ENCODE data around the gene RPL10.

The RPL10 gene

GRCh38 chrX:154401045-154401799 is 3.0 kb downstream of the RPL10 start:
- FAIRE-seq = no peak

DNA sequence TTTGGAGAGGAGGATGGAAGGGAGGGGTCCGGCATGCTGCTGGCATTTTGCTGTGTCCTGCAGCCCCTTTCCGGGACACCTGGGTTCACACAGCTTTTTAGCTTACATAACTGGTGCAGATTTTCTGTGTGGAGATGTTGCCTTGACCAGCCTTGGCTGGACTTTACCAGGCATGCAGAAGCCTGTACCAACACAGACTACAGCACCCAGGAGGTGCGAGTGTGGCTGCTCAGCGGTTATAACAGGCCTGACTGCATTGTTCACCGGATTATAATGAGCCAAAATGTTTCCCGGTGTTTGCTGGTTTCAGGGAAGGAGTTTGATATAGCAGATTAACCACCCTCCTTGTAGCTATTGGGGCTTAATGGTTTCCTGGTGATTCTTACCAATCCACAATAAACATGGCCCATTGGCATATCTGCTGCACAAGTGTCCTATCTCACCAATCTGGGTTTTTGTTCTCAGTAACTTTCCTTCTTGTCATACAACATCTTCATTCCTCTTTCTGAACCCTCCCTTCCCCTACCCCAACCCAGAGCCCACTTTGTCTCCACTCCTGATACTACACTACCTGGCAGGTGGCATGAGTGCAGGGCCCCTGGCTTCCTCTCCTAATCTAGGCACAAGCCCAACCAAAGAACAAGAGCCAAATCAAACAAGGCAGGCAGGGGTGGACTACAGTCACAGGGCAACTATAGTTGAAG is 3.9 kb downstream of the RPL10 start:
- FAIRE-seq = no peak

- no peak for FAIRE-seq
These were observed 4.5 kb downstream of the RPL10 start for GRCh38 chrX:154402622-154403127.

- no peak for FAIRE-seq
These were observed 5.0 kb downstream of the RPL10 start for GRCh38 chrX:154403192-154403591.

DNA sequence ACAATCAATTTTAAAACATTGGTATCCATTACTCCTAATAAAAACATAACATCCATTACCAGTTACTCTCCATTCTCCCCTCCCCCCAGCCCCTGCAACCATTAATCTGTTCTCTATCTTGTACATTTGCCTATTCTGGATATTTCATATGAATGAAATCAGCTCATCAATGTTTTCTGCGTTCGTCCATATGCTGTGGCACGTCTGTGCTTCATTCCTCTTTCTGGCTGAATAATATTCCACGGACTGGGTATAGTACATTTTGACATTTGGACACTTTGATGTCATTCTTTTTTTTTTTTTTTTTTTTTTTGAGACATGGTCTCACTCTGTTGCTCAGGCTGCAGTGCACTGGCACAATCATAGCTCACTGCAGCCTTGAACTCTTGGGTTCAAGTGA is 5.7 kb downstream of the RPL10 start:
- FAIRE-seq = no peak

GRCh38 chrX:154404625-154405192 is 6.5 kb downstream of the RPL10 start:
- FAIRE-seq = no peak

- no peak for FAIRE-seq
These were observed 10.6 kb downstream of the RPL10 start for GRCh38 chrX:154408659-154409221.

DNA sequence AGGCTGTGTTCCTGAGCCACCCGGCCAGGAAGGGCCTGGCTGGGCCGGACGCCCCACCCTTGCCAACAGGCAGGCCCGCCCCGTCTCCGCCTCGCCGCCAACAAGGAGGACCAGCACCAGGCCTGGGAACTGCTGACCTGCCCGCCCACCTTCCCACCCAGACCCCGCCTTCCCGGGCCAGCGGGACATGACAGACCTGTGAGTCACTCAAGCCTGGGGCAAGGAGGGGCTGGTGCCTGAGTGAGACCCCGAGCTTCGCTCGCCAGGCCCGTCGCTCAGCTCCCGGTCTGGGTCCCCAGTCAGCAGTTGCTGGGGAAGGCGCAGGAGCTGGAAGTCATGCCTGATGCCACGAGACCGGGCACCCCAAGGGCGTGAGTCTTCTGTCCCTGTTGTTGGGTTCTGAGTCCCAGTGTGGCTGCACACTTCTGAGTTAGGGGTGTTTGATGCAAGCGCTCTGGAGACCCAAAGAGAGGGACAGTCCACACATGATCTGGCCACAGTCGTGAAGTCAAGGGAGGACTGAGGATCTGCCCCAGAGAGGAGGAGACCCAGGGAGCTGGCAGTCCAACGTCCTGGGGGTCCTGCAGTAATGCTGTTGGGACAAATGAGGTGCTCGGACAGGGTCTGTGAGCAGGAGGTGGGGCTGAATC is 11.2 kb downstream of the RPL10 start, which contains the start of gene DNASE1L1:
DNASE1L1 (minus strand) TSS at position 33 of the 650 bp plus-strand sequence. CDS start 3,686 bp downstream, outside the sequence.
- FAIRE-seq = no peak

DNA sequence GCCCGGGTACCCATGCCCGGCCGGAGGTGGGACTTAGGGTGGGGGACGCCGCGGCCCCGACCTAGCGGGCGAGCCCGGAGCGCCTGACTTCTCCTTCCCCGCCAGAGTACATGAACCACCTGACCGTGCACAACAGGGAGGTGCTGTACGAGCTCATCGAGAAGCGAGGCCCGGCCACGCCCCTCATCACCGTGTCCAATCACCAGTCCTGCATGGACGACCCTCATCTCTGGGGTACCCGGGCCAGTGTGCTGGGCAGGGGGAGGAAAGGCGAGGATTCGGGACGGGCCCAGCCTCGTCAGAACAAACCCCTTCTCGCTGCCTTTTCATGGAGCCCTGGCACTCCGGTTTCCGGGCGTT is 13.8 kb downstream of the RPL10 start:
- FAIRE-seq = no peak

DNA sequence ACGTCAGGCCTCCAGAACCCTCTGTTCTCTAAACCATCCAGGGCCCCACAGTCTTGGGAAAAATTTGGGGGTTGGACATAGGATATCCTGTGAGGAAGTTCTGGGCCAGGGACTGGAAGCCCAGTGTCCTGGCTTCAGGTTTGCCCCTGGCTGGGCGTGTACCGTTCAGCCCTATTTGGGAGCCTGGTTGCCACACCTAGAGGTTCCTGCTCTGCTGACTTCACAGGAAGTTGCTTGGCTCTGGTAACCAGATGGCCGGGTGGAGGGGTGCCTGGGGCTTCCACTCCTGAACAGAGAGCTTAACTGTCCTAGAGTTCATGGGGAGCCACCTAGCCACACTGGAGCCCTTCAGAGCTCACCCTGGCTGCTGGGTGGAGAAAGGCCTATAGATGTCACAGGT is 14.3 kb downstream of the RPL10 start:
- no peak for FAIRE-seq

DNA sequence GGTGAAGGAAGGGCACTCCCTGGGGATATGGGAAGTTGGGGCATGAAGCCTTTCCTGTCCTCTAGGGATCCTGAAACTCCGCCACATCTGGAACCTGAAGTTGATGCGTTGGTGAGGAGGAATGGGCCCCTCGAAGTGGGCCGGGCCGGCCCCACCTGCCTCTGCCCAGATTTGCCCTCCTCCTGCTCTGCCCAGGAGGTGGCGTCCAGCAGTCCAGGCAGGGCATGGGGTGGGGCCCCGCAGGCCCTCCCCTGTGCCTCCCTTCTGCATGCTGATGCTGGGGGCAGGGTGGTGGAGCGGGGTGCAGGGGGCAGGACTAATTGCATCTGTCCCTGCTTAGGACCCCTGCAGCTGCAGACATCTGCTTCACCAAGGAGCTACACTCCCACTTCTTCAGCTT is 15.0 kb downstream of the RPL10 start:
- FAIRE-seq = no peak

DNA sequence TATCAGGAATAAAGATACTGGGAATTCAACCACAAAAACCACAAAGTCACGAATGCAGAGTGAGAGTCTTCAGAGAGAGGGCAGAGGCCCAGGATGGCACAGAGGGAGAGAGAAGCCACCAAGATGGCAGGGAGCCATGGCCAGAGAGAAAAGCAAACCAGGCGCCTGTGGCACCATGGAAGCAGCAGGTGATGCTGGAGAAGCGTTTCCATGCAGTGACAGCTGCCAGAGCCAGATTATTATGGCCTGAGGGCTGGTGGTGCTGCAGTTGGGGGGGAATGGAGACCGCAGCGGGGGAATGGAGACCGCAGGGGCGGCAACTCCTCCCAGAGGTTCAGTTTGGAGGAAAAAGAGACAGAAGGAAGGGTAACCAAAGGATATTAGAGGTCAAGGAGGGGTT is 19.0 kb downstream of the RPL10 start:
- no peak for FAIRE-seq

- no peak for FAIRE-seq
These were observed 21.0 kb downstream of the RPL10 start for GRCh38 chrX:154419189-154419588.

DNA sequence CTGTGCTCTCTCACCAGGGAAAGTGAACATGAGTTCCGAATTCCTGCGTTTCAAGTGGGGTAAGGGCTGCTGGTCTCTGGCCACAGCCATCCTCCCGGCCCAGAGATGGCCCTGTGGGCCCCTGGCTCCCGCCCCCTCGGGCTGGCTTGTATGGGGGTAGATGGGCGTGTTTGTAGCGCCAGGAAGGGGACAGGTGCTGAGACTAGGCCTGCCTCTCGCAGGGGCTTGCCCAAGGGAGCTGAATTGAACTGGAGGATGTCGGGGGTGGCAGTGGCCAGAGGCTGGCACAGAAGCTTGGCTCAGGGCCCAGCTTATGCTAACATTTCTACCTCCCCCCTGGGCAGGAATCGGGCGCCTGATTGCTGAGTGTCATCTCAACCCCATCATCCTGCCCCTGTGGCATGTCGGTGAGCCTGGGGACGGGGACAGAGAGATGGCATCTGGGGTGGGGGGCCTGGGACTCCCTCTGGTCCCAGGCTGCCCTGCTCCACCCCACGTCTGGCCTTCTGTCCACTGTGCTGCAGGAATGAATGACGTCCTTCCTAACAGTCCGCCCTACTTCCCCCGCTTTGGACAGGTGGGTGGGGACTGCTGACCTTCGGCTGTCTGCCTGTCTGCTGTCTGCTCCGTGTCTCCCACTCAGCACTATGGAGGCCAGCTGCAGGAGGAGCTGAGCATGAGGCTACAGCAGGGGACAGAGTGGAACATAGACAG is 21.7 kb downstream of the RPL10 start:
- no peak for FAIRE-seq

GRCh38 chrX:154420402-154420756 is 22.2 kb downstream of the RPL10 start:
- no peak for FAIRE-seq

GRCh38 chrX:154426916-154427770 is 29.0 kb downstream of the RPL10 start:
- no peak for FAIRE-seq

GRCh38 chrX:154428176-154429171 is 30.3 kb downstream of the RPL10 start, which contains the start of gene ATP6AP1:
Gene ATP6AP1, plus strand, starts transcription at chrX:154428677. Its CDS starts 16 bp downstream, at chrX:154428693.
- no peak for FAIRE-seq

- no peak for FAIRE-seq
These were observed 31.5 kb downstream of the RPL10 start for GRCh38 chrX:154429711-154430110.

GRCh38 chrX:154430479-154430878 is 32.3 kb downstream of the RPL10 start:
- no peak for FAIRE-seq

GRCh38 chrX:154430916-154431315 is 32.7 kb downstream of the RPL10 start:
- FAIRE-seq = no peak

All from endometrium (tissue), 2 donors.